BLaER1 treated with 17β-estradiol and CSF1 and Interleukin-3, amounts not matched to agents 10 nM and 100 nM (cell line): ENCODE results near the gene EXOC6B.

Experiments
- H3K27ac ChIP-seq, 11 experiments: shearing (Covaris generic); formaldehyde crosslinking; 2 replicates each; pipeline ENCODE4 v1.8.1; 2022
- H3K27me3 ChIP-seq, 11 experiments: shearing (Covaris generic); formaldehyde crosslinking; 2 replicates each; pipeline ENCODE4 v1.8.1; 2022
- H3K36me3 ChIP-seq, 11 experiments: shearing (Covaris generic); formaldehyde crosslinking; 2 replicates each; pipeline ENCODE4 v1.8.1; 2022
- H3K4me1 ChIP-seq, 10 experiments: shearing (Covaris generic); formaldehyde crosslinking; 2 replicates each; pipeline ENCODE4 v1.8.1; 2022
- H3K4me2 ChIP-seq, 11 experiments: shearing (Covaris generic); formaldehyde crosslinking; 2 replicates each; pipeline ENCODE4 v1.8.1; 2022
- H3K4me3 ChIP-seq, 10 experiments: shearing (Covaris generic); formaldehyde crosslinking; 2 replicates each; pipeline ENCODE4 v1.8.1; 2022
- H3K9ac ChIP-seq, 11 experiments: shearing (Covaris generic); formaldehyde crosslinking; 2 replicates each; pipeline ENCODE4 v1.8.1; 2022
- H3K9me3 ChIP-seq, 11 experiments: shearing (Covaris generic); formaldehyde crosslinking; replicated peaks in 1 of 11; 2 replicates each; pipeline ENCODE4 v1.8.1; 2022
- H4K20me1 ChIP-seq, 11 experiments: shearing (Covaris generic); formaldehyde crosslinking; 2 replicates each; pipeline ENCODE4 v1.8.1; 2022
- Cebpa-rat ChIP-seq, 11 experiments: shearing (Covaris generic); IDR thresholded peaks; 2 replicates each; pipeline ENCODE4 v1.8.1; 2022

Gene EXOC6B

GRCh38 chr2:72205504-72205881 lies 620.3 kb downstream of the EXOC6B start:
- Histone ChIP-seq H3K27ac (no peak overlapping the region), H4K20me1 (no peaks in the 10 kb centered on the region), H3K4me1 (peaks cover 0 to 14% (median 0%) of the 10 kb centered on the region in 10 experiments; a peak in 1 of 20 replicates), H3K4me2 (no peak overlapping the region), H3K4me3 (no peak overlapping the region), H3K9me3 (no peaks in the 10 kb centered on the region), H3K9ac (no peak overlapping the region), H3K36me3 (no peaks in the 10 kb centered on the region), H3K27me3 (no peaks in the 10 kb centered on the region)
- TF ChIP-seq Cebpa-rat (IDR thresholded peaks at IDR 0.05), result no peak

DNA sequence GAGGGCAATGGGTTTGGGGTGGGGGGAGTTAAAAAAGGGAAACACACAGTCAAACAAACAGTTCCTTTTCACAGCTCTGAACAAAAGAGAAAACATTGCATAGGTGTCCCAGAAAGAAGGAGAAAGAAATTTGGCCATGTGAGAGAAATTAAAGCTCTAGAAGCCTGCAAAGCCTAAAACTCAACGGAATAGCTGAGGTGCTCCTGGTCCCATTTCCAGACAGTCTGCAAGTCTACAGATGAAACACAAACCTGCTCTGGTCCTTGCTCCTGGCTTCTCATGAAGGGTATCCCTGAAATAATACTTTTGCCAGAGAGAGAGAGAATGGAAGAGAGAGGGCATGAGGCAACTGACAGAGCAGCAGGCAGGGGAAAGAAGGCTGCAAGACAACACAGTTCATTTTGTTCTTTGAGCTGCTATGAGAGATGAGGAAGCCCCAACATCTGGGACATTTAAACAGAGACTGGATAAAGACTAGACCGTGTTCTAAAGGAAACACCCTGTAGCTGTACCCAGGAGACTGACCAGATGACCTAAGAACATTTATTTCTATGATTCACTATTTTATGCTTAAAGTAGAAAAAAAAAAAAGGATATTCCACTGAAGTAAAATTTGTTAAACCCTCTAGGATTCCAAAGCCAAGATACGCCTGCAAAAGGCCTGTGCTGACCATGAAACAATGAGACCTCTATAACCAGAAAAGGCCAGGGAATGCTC lies 620.9 kb downstream of the EXOC6B start:
- H3K9ac ChIP-seq, result no peak overlapping the region
- no peak overlapping the region for H3K27ac ChIP-seq
- no peak overlapping the region for H3K4me3 ChIP-seq
- TF ChIP-seq Cebpa-rat (IDR thresholded peaks at IDR 0.05), result no peak
- H3K4me2 ChIP-seq, result no peak overlapping the region
- H3K36me3 ChIP-seq, result no peaks in the 10 kb centered on the region
- H3K4me1 ChIP-seq, result peaks cover 0 to 14% (median 0%) of the 10 kb centered on the region in 10 experiments; a peak in 1 of 20 replicates
- H4K20me1 ChIP-seq, result no peaks in the 10 kb centered on the region
- no peaks in the 10 kb centered on the region for H3K27me3 ChIP-seq
- no peaks in the 10 kb centered on the region for H3K9me3 ChIP-seq

DNA sequence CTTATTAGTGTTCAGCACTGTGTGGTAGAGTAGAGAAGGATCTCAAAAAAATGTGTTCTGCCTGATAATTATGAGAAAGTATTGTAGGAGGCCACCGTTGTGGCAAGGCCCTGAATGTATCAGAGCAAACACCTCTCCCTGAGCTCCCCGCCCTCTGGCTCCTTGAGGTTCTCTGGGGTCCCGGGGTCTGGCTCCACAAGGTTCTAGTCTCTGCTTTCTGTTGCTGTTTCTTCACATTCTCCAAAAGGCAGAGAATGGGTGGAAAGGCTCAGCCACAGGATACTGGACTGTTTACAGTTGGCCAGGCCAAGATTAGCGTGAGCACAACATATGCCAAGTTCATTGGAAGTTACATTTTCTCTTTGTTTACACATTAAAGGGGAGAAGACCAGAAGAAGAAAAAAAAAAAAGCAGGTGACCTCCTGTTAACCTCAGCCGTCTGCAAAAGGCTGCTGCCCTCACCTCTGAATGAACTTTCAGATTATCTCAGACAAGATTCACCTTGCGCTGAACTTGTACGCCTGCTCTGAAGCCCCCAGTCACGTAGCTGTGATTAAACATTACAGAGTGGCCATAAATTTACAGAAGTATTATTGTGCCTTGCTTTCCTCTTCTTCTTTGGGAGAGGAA lies 621.6 kb downstream of the EXOC6B start:
- Histone ChIP-seq H3K36me3 (no peaks in the 10 kb centered on the region), H3K27me3 (no peaks in the 10 kb centered on the region), H3K4me1 (peaks cover 0 to 14% (median 0%) of the 10 kb centered on the region in 10 experiments; a peak in 1 of 20 replicates), H3K4me3 (no peak overlapping the region), H3K9ac (no peak overlapping the region), H3K27ac (no peak overlapping the region), H3K9me3 (no peaks in the 10 kb centered on the region), H4K20me1 (no peaks in the 10 kb centered on the region), H3K4me2 (no peak overlapping the region)
- no peak for TF ChIP-seq Cebpa-rat (IDR thresholded peaks at IDR 0.05)

GRCh38 chr2:72198532-72199241 lies 627.1 kb downstream of the EXOC6B start:
- no peak overlapping the region for H3K4me2 ChIP-seq
- H3K4me3 ChIP-seq, result no peak overlapping the region
- no peak for TF ChIP-seq Cebpa-rat (IDR thresholded peaks at IDR 0.05)
- H4K20me1 ChIP-seq, result no peaks in the 10 kb centered on the region
- no peaks in the 10 kb centered on the region for H3K27me3 ChIP-seq
- no peaks in the 10 kb centered on the region for H3K4me1 ChIP-seq
- H3K9me3 ChIP-seq, result no peaks in the 10 kb centered on the region
- H3K36me3 ChIP-seq, result no peaks in the 10 kb centered on the region
- no peak overlapping the region for H3K9ac ChIP-seq
- no peak overlapping the region for H3K27ac ChIP-seq

DNA sequence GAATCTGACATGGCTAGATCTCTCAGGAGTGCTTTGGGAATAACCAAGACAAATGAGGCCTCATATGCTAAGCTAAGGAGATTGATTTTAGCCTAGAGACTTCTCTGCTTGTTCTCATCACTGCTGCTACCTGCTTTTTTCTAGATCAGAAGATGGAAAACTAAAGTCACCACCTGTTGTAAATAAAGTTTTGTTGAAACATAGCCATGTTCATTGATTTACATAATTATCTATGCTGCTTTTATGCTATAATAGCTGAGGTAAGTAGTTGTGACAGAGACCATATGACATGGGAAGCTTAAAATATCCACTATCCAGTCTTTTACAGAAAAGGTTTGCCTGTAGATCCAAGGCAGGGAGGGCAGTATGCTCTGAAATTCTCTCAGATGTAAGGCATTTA lies 632.1 kb downstream of the EXOC6B start:
- no peak overlapping the region for H3K27ac ChIP-seq
- H3K9me3 ChIP-seq, result no peaks in the 10 kb centered on the region; a peak in 1 of 22 replicates
- no peak overlapping the region for H3K4me2 ChIP-seq
- no peaks in the 10 kb centered on the region for H3K4me1 ChIP-seq
- no peaks in the 10 kb centered on the region for H4K20me1 ChIP-seq
- no peak for TF ChIP-seq Cebpa-rat (IDR thresholded peaks at IDR 0.05)
- no peak overlapping the region for H3K4me3 ChIP-seq
- H3K36me3 ChIP-seq, result no peaks in the 10 kb centered on the region
- no peaks in the 10 kb centered on the region for H3K27me3 ChIP-seq
- no peak overlapping the region for H3K9ac ChIP-seq

DNA sequence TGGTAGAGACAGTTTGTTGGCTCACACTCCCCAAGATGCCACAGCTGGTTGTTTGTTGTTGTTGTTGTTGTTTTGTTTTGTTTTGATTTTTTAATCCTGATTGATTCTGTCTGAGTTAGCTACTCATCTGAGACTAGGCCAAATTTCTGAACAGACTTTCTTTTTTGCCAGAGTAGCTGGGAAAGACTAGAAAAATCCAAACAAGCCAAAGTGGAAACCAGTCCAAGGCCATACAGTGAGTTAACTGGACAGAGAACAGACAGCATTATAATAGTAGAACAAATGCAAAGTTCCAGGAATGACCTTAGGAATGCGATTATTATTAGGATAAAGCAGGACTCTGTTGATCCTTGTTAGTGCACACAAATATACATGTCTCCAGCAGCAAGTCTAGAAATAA lies 634.4 kb downstream of the EXOC6B start:
- H3K4me3 ChIP-seq, result no peak overlapping the region
- no peaks in the 10 kb centered on the region for H4K20me1 ChIP-seq
- no peak overlapping the region for H3K27ac ChIP-seq
- H3K36me3 ChIP-seq, result peaks cover 0 to 7% (median 0%) of the 10 kb centered on the region in 11 experiments; a peak in 3 of 22 replicates
- no peak overlapping the region for H3K9ac ChIP-seq
- no peaks in the 10 kb centered on the region for H3K4me1 ChIP-seq
- TF ChIP-seq Cebpa-rat (IDR thresholded peaks at IDR 0.05), result no peak
- H3K9me3 ChIP-seq, result peaks cover 18 to 23% (median 20%) of the 10 kb centered on the region in 11 experiments
- no peaks in the 10 kb centered on the region for H3K27me3 ChIP-seq
- no peak overlapping the region for H3K4me2 ChIP-seq

DNA sequence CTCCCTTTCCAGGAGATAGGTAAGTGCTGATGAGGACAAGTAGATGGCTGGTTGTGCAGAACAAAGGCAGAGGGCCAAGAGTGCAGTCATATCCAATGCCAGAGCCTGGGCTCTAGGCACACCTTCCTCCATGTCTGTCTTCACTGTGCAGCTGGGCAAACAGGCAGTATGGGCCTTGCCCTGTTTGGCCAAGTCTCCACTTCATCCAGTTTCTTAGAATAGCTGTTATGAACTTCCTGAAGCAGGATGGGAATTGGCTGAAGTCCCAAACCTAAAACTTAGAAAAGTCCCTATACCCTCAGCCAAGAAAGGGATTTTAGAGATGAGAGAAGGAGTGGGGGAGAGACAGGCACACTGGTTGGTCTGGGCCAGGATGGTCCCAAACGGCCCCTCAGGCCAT lies 640.6 kb downstream of the EXOC6B start:
- no peak overlapping the region for H3K4me3 ChIP-seq
- no peak for TF ChIP-seq Cebpa-rat (IDR thresholded peaks at IDR 0.05)
- no peaks in the 10 kb centered on the region for H4K20me1 ChIP-seq
- H3K36me3 ChIP-seq, result peaks cover 0 to 7% (median 0%) of the 10 kb centered on the region in 11 experiments; a peak in 3 of 22 replicates
- no peak overlapping the region for H3K4me2 ChIP-seq
- H3K9me3 ChIP-seq, result peaks cover 18 to 28% (median 20%) of the 10 kb centered on the region in 11 experiments
- no peaks in the 10 kb centered on the region for H3K27me3 ChIP-seq
- no peak overlapping the region for H3K9ac ChIP-seq
- no peak overlapping the region for H3K27ac ChIP-seq
- H3K4me1 ChIP-seq, result no peaks in the 10 kb centered on the region

DNA sequence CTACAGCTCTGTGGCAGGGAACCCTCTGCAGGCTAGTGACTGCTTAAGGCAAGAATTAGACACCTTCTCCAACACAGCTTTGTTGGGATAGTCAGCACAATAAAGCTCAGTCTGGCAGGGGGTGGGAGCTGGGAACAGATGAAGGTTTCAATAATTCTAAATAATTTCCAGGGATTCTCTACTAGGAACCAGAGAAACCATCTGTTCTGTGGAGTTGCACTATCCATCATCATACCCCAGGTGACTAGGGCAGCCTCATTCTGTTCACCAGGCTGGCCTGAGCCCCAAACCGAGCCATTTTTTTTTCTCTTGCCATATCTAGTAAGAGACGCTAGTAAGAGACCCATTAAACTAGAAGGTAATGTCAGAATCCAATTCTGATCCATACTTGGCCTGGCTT lies 642.4 kb downstream of the EXOC6B start:
- TF ChIP-seq Cebpa-rat (IDR thresholded peaks at IDR 0.05), result no peak
- no peak overlapping the region for H3K4me3 ChIP-seq

GRCh38 chr2:72183016-72183415 lies 642.8 kb downstream of the EXOC6B start:
- Histone ChIP-seq H3K27ac (no peak overlapping the region), H3K4me3 (no peak overlapping the region), H3K4me1 (no peaks in the 10 kb centered on the region), H3K9me3 (peaks cover 14 to 21% (median 15%) of the 10 kb centered on the region in 11 experiments), H3K9ac (no peak overlapping the region), H3K36me3 (peaks cover 0 to 9% (median 0%) of the 10 kb centered on the region in 11 experiments; a peak in 4 of 22 replicates), H3K4me2 (no peak overlapping the region), H4K20me1 (no peaks in the 10 kb centered on the region), H3K27me3 (no peaks in the 10 kb centered on the region)
- TF ChIP-seq Cebpa-rat (IDR thresholded peaks at IDR 0.05), result no peak

More for the DNA sequence above, 642.4 kb downstream of the EXOC6B start:
- Histone ChIP-seq H3K27me3 (no peaks in the 10 kb centered on the region), H4K20me1 (no peaks in the 10 kb centered on the region), H3K4me1 (no peaks in the 10 kb centered on the region), H3K9me3 (peaks cover 18 to 26% (median 19%) of the 10 kb centered on the region in 11 experiments), H3K9ac (no peak overlapping the region), H3K27ac (no peak overlapping the region), H3K36me3 (peaks cover 0 to 8% (median 0%) of the 10 kb centered on the region in 11 experiments; a peak in 4 of 22 replicates), H3K4me2 (no peak overlapping the region)
